ENCODE results near the gene OAF. TPM values are rescaled to one million over a fixed set of nuclear protein-coding genes. Genes with fewer than 3 reads are reported as not detected.

Gene OAF
- total RNA-seq = 48.4 and 61.7 TPM in 2 replicates

DNA sequence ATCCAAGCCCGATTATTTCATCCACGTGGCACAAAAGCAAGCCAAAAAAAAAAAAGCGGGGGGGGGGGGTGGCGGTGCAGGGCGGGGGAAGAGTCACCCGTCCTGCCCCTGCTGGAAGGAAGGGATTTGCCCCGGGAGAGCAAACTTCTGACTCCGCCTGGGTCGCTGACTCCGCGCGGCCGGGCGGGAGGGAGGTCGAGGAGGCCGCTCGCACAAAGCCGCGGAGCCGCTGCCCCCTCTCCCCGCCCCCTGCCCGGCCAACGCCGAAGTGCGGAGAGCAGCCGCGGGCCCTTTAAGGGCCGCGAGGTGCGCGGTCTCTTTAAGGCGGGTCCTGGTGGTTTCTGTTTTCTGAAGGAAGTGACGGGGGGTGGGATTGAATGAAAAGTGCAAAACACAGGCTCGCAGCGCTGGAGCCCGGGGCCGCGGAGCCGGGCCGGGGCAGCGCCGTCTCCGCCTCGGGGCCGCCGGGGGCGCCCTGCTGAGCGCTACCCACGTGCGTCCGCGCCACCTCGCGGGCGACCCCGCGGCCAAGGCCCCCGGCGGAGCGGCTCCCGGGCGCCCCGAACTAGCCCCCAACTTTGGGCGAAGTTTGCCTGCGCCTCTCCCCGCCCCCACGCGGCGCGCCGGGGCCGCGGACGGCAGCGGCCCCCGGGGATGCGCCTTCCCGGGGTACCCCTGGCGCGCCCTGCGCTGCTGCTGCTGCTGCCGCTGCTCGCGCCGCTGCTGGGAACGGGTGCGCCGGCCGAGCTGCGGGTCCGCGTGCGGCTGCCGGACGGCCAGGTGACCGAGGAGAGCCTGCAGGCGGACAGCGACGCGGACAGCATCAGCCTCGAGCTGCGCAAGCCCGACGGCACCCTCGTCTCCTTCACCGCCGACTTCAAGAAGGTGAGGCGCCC, at the start of gene OAF:
Gene OAF (plus strand): TSS at position 407 of the 896 bp plus-strand sequence. CDS start 248 bp downstream, at position 655.

DNA sequence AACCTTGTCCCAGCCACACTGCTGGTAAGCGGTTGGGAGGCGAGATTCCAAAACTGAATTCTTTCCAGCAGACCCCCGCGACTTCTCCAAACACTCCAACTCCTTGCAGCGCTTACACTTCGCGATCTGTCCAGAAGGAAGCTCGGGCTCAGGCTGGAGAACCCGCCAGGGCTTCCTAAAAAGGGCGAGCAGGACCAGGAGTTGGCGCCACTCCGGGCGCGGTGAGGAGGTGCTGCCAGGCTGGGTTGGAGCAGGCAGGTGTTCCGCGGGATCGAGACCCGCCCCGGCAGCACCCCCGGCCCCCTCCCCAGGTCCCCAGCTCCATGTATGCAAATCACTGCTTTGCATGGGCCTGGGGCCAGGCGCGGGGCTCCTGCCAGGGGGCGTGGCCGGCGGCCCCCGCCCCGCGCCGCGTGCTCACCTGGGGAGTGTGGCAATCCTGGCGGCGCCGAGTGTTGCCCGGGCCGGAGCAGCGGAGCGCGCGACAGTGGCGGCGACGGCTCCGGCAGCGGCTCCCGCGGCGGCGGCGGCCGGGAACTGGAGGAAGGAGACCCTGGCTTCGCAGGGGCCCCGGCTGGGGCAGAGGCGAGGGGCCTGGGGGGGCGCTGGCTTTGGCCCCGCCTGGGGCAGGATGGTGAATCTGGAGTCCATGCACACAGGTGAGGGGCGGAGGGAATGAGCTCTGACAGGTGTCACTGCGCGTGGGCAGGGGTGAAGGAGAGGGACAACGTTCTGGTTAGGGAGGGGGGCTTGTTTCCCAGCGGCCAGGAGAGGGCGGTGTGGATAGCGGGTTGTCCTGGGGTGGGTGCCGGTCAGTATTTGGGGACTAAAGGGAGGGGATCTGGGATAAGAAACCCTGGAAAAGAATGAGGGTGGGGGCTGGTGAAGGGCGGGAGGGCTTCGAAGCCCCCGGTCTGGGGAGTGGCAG, 29.1 kb downstream of the OAF start, which contains the start of gene POU2F3:
Gene POU2F3 (plus strand): TSS at position 428 of the 928 bp plus-strand sequence. CDS start 204 bp downstream, at position 632.

Other genes starting within 250 kb of the OAF start
- gene TRIM29, start 72.9 kb upstream of the OAF start, total RNA-seq = 0.44 and 0.57 TPM in 2 replicates
- gene POU2F3, start 29.1 kb downstream of the OAF start, total RNA-seq = not detected in 2 replicates
- gene TLCD5, start 114.3 kb downstream of the OAF start, total RNA-seq = 6.6 and 16.0 TPM in 2 replicates
- 89.9 and 124 TPM in 2 replicates for gene ARHGEF12, start 125.4 kb downstream of the OAF start, total RNA-seq

Data from placental pericyte (primary cell).